SH-SY5Y (cell line): ENCODE data around the gene PTPRM.

Source experiments
- GATA2 ChIP-seq: IDR thresholded peaks from 2 replicates; pipeline ENCODE4 v1.6.1; 2011; ENCODE audit warnings: mild to moderate bottlenecking, low read depth, low read length
- GATA3 ChIP-seq: IDR thresholded peaks from 2 replicates; pipeline ENCODE4 v1.6.1; 2011; ENCODE audit warnings: low read depth, mild to moderate bottlenecking, low read length, moderate library complexity

Gene PTPRM

GRCh38 chr18:8124232-8125146 is 557.4 kb downstream of the PTPRM start:
- TF ChIP-seq GATA2: no peak
- no peak for TF ChIP-seq GATA3

- TF ChIP-seq GATA2 (no peak), GATA3 (no peak)
These were observed 563.0 kb downstream of the PTPRM start for GRCh38 chr18:8130096-8130495.

DNA sequence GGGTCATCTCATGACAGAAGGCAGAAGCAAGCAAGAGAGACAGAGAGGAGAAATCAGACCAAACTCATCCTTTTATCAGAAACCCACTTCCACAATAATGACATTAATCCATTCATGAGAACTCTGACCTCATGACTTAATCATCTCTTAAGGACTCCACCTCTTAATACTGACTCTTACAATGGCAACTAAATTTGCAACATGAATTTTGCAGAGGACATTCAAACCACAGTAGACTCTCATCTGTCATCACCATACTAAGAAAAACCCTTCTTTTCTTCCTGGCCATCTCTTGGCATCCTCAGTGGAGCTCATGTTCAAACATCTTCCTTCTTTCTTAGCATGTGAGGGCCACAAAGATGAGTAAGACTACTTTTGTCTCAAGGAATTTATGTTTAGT is 565.9 kb downstream of the PTPRM start:
- no peak for TF ChIP-seq GATA2
- no peak for TF ChIP-seq GATA3

GRCh38 chr18:8133888-8134287 is 566.8 kb downstream of the PTPRM start:
- TF ChIP-seq GATA2 (no peak), GATA3 (no peak)

- TF ChIP-seq GATA2 (no peak), GATA3 (no peak)
These were observed 572.0 kb downstream of the PTPRM start for GRCh38 chr18:8139127-8139527.

GRCh38 chr18:8139891-8140406 is 572.8 kb downstream of the PTPRM start:
- TF ChIP-seq GATA3 (no peak), GATA2 (no peak)

DNA sequence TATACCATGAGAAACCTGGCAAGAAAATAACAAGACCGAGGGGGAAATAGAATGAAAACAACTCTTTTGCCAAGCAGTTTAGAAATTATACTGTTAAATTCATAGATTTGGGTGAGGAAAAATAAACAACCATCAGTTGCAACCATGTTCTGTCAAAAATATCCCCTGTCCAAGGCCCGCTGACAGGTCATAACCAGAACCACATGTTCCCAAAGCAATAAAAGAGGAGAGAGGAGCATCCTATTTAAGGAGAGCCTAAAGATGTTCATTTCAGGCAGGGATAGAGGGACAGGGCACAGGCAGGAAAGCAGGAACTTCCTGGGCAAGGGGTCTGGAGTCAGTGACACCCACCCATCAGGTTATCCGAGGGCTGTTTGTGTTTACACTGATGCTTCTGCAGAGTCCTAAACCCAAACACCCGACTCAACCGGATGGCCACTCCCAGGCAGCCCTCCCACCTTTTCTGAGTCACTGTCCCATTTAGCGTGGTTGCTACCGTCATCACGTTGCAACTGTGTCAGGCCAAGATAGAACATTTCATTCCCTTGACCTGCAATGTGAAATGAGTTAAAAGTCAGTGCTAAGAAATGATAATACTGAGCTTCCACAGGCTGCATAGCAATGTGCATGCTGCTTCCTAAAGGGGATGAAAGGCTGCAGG is 573.9 kb downstream of the PTPRM start:
- TF ChIP-seq GATA2 (no peak), GATA3 (no peak)

- no peak for TF ChIP-seq GATA2
- no peak for TF ChIP-seq GATA3
These were observed 575.1 kb downstream of the PTPRM start for GRCh38 chr18:8142131-8142711.

- TF ChIP-seq GATA2 (peak; percentile 27; the same call in 1 of the 2 replicates), GATA3 (no peak)
These were observed 575.8 kb downstream of the PTPRM start for GRCh38 chr18:8142932-8143331.

DNA sequence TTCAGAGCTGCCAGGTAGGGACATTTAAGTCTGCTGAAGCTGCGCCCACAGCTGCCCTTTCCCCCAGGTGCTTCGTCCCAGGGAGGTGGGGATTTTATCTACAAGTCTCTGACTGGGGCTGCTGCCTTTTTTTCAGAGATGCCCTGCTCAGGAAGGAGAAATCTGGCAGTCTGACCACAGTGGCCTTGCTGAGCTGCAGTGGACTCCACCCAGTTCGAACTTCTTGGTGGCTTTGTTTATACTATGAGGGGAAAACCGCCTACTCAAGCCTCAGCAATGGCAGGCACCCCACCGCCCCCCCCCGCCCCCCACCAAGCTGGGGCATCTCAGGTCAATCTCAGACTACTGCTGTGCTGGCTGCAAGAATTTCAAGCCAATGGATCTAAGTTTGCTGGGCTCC is 584.1 kb downstream of the PTPRM start:
- no peak for TF ChIP-seq GATA2
- no peak for TF ChIP-seq GATA3

GRCh38 chr18:8153887-8154583 is 586.9 kb downstream of the PTPRM start:
- TF ChIP-seq GATA3: no peak
- no peak for TF ChIP-seq GATA2

- TF ChIP-seq GATA3: no peak
- TF ChIP-seq GATA2: no peak
These were observed 595.7 kb downstream of the PTPRM start for GRCh38 chr18:8162802-8163201.

- TF ChIP-seq GATA2 (no peak), GATA3 (no peak)
These were observed 596.3 kb downstream of the PTPRM start for GRCh38 chr18:8163286-8163959.

DNA sequence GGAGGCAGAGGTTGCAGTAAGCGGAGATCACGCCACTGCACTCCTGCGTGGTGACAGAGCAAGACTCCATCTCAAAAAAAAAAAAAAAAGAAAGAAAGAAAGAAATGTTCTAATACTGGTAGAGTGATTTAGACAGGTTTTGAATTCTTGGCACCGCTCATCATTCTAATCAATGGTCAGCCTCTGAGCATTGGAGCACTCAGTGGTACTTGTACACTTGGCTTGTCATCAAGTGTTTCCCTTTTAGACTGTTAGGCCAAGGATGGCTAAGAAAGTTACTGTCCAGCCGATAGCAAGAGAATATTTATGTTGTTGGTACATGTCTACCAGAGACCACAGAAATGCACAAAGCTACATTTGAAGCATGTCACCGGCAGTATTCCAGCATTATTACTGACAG is 598.0 kb downstream of the PTPRM start:
- TF ChIP-seq GATA2 (no peak), GATA3 (no peak)
